HepG2 (cell line): ENCODE results near the gene H19. TPM values are rescaled to one million over a fixed set of nuclear protein-coding genes. Genes with fewer than 3 reads are reported as not detected.

Source experiments
- ATF7 ChIP-seq, 2 experiments: fragments of 450-650 bp in 1 of 2; sonication (generic) in 1 of 2; formaldehyde crosslinking in 1 of 2; IDR thresholded peaks; 2 replicates each; pipeline versions ENCODE4 v1.4.0 to v1.6.1; 2016 to 2020; ENCODE audit warnings: antibody characterized with exemption in 1 of 2, mild to moderate bottlenecking in 1 of 2, missing genetic modification reagents in 1 of 2
- ATF7-NPFF ChIP-seq: sonication (generic); formaldehyde crosslinking; IDR thresholded peaks from 2 replicates; pipeline ENCODE4 v1.8.1; 2023; ENCODE audit warnings: mild to moderate bottlenecking, low read depth, missing genetic modification reagents, moderate library complexity
- BCL3 ChIP-seq: sonication (generic); formaldehyde crosslinking; IDR thresholded peaks from 2 replicates; pipeline ENCODE4 v1.5.1; 2020; ENCODE audit warnings: mild to moderate bottlenecking, missing genetic modification reagents, moderate library complexity
- ELF4 ChIP-seq: sonication (generic); formaldehyde crosslinking; IDR thresholded peaks from 2 replicates; pipeline ENCODE4 v1.5.0; 2020; ENCODE audit warnings: missing genetic modification reagents, mild to moderate bottlenecking, moderate library complexity, borderline replicate concordance
- ETV5 ChIP-seq: IDR thresholded peaks from 2 replicates; pipeline ENCODE4 v1.6.1; 2018; ENCODE audit warnings: missing biosample characterization, missing genetic modification reagents, inconsistent platforms, borderline replicate concordance
- FOSL2 ChIP-seq: sonication (generic); formaldehyde crosslinking; IDR thresholded peaks from 2 replicates; pipeline ENCODE4 v1.4.0; 2020; ENCODE audit warnings: missing genetic modification reagents
- GABPB1 ChIP-seq: IDR thresholded peaks from 2 replicates; pipeline ENCODE4 v1.6.1; 2016; ENCODE audit warnings: mild to moderate bottlenecking, missing genetic modification reagents, moderate library complexity, missing compliant biosample characterization
- IKZF5 ChIP-seq: IDR thresholded peaks from 2 replicates; pipeline ENCODE4 v1.6.1; 2018; ENCODE audit warnings: missing genetic modification reagents, mild to moderate bottlenecking, missing compliant biosample characterization
- IRF2 ChIP-seq: IDR thresholded peaks from 2 replicates; pipeline ENCODE4 v1.6.1; 2018; ENCODE audit warnings: missing genetic modification reagents, missing compliant biosample characterization
- MED8 ChIP-seq: sonication (generic); formaldehyde crosslinking; IDR thresholded peaks from 2 replicates; pipeline ENCODE4 v1.8.1; 2023; ENCODE audit warnings: mild to moderate bottlenecking, missing genetic modification reagents; ENCODE audit not compliant: insufficient replicate concordance
- MTF1 ChIP-seq: sonication (generic); formaldehyde crosslinking; IDR thresholded peaks from 2 replicates; pipeline ENCODE4 v1.5.0; 2020; ENCODE audit warnings: missing genetic modification reagents
- PATZ1 ChIP-seq: sonication (generic); formaldehyde crosslinking; IDR thresholded peaks from 2 replicates; pipeline ENCODE4 v1.4.0; 2020; ENCODE audit warnings: missing genetic modification reagents
- PTBP1 ChIP-seq: fragments of 200-400 bp; formaldehyde crosslinking; IDR thresholded peaks from 2 replicates; pipeline ENCODE4 v1.6.1; 2018; ENCODE audit warnings: low read length, low read depth; ENCODE audit not compliant: poor library complexity, severe bottlenecking
- SMC3 ChIP-seq: IDR thresholded peaks from 2 replicates; pipeline ENCODE4 v1.6.1; 2011; ENCODE audit warnings: low read length, improper control_type of control experiment
- SOX13 ChIP-seq, 3 experiments: fragments of 450-650 bp in 1 of 3; sonication (generic) in 1 of 3; formaldehyde crosslinking in 1 of 3; IDR thresholded peaks in 2 of 3; conservative IDR thresholded peaks in 1 of 3; 2 replicates each; pipeline versions ENCODE4 v1.5.0 to v1.6.1; 2016 to 2020; ENCODE audit warnings: antibody characterized with exemption in 1 of 3, mild to moderate bottlenecking in 1 of 3, missing compliant biosample characterization in 1 of 3, missing genetic modification reagents in 1 of 3, moderate library complexity in 1 of 3
- TEAD2 ChIP-seq: sonication (generic); formaldehyde crosslinking; IDR thresholded peaks from 2 replicates; pipeline ENCODE4 v1.9.0; 2021; ENCODE audit warnings: missing genetic modification reagents
- THYN1 ChIP-seq: sonication (generic); formaldehyde crosslinking; IDR thresholded peaks from 2 replicates; pipeline ENCODE4 v1.8.1; 2023; ENCODE audit warnings: low read depth, mild to moderate bottlenecking, moderate library complexity, missing genetic modification reagents, borderline replicate concordance
- ZBTB2 ChIP-seq: sonication (generic); formaldehyde crosslinking; IDR thresholded peaks from 2 replicates; pipeline ENCODE4 v1.8.0; 2022; ENCODE audit warnings: low read depth, missing genetic modification reagents
- ZBTB42 ChIP-seq: sonication (generic); formaldehyde crosslinking; IDR thresholded peaks from 2 replicates; pipeline ENCODE4 v1.5.0; 2020; ENCODE audit warnings: mild to moderate bottlenecking, missing genetic modification reagents
- ZKSCAN8 ChIP-seq: IDR thresholded peaks from 2 replicates; pipeline ENCODE4 v1.6.1; 2016; ENCODE audit warnings: borderline replicate concordance, missing genetic modification reagents, missing compliant biosample characterization
- ZMAT5 ChIP-seq: sonication (generic); formaldehyde crosslinking; IDR thresholded peaks from 2 replicates; pipeline ENCODE4 v1.5.0; 2020; ENCODE audit warnings: mild to moderate bottlenecking, low read depth, missing genetic modification reagents, borderline replicate concordance
- ZNF713 ChIP-seq: sonication (generic); formaldehyde crosslinking; IDR thresholded peaks from 2 replicates; pipeline ENCODE4 v1.4.0; 2020; ENCODE audit warnings: mild to moderate bottlenecking, missing genetic modification reagents
- ZSCAN31 ChIP-seq: sonication (generic); formaldehyde crosslinking; IDR thresholded peaks from 2 replicates; pipeline ENCODE4 v1.5.0; 2020; ENCODE audit warnings: low read depth, mild to moderate bottlenecking, missing genetic modification reagents
- polyA plus RNA-seq, 8 experiments: library from polyadenylated mRNA; depleted of rRNA in 3 of 8; stranded (reverse) in 7 of 8; unstranded in 1 of 8; fragments of >200 nt; fragmentation: Illumina TruSeq in 4 of 8; extraction: Trizol in 4 of 8; gene quantifications; 2 replicates each; pipeline versions ENCODE4 v1.2.1 to v1.2.3, GENCODE V29; 2011 to 2016; ENCODE audit warnings: low read depth in 4 of 8, missing spikeins in 1 of 8, mixed read lengths in 1 of 8; ENCODE audit not compliant: insufficient read depth in 1 of 8
- total RNA-seq, 5 experiments: library from RNA; depleted of rRNA; stranded (reverse); fragments of >200 nt; fragmentation: Illumina TruSeq; extraction: Trizol; gene quantifications; 2 replicates each; pipeline ENCODE4 v1.2.3, GENCODE V29; 2016; ENCODE audit warnings: low read depth in 1 of 5

Gene H19
- total and polyA plus RNA-seq, 2 of the 13 experiments (the other 11 are each of a cell fraction or from before 2014, with no cell fraction given), result 1.2 to 2.4 TPM

GRCh38 chr11:1988667-1989317 lies 8.8 kb downstream of the H19 start (continued):
- no peak for TF ChIP-seq ELF4 (CRISPR knock-in tag)
- no peak for TF ChIP-seq TEAD2 (CRISPR knock-in tag)
- peak; percentile 92 for TF ChIP-seq PATZ1 (CRISPR knock-in tag)
- peak; percentile 50; the same call in 1 of the 2 replicates for TF ChIP-seq GABPB1
- TF ChIP-seq FOSL2 (CRISPR knock-in tag), result peak; percentile 31; the same call in 1 of the 2 replicates
- no peak for TF ChIP-seq ZBTB2 (CRISPR knock-in tag)
- no peak for TF ChIP-seq MED8 (CRISPR knock-in tag)
- TF ChIP-seq ZSCAN31 (CRISPR knock-in tag), result no peak
- no peak for TF ChIP-seq ZBTB42
- no peak for TF ChIP-seq SOX13 (IDR thresholded peaks at IDR 0.05)
- TF ChIP-seq SOX13 (CRISPR knock-in tag; conservative IDR thresholded peaks at IDR 0.05 in 1 of 2, IDR thresholded peaks at IDR 0.05 in 1 of 2), result 0 out of 4 replicates have a peak, but pooled peaks of 1 of the 2 experiments have one; percentile 24
- no peak for TF ChIP-seq ATF7-NPFF
- no peak for TF ChIP-seq ATF7 (IDR thresholded peaks at IDR 0.05)
- no peak for TF ChIP-seq ATF7 (CRISPR knock-in tag; IDR thresholded peaks at IDR 0.05)
- TF ChIP-seq ZMAT5, result no peak
- TF ChIP-seq IRF2 (CRISPR knock-in tag), result no peak
- TF ChIP-seq SMC3, result no peak
- no peak for TF ChIP-seq PTBP1
- no peak for TF ChIP-seq THYN1 (CRISPR knock-in tag)
- no peak for TF ChIP-seq BCL3
- TF ChIP-seq ZNF713 (CRISPR knock-in tag), result no peak
- peak; percentile 30; the same call in 1 of the 2 replicates for TF ChIP-seq IKZF5 (CRISPR knock-in tag)
- peak; percentile 15; the same call in 1 of the 2 replicates for TF ChIP-seq ETV5 (CRISPR knock-in tag)
- no peak for TF ChIP-seq MTF1 (CRISPR knock-in tag)
- no peak for TF ChIP-seq ZKSCAN8
